Pulmonary artery endothelial cell (primary cell): ENCODE measurements around the gene HOXB7. TPM values are rescaled to one million over a fixed set of nuclear protein-coding genes. Genes with fewer than 3 reads are reported as not detected.

Source experiments
- DNase-seq: peaks from one replicate; pipeline ENCODE4 v3.0.0-alpha.2; 2011; ENCODE audit warnings: low read depth, low spot score
- total RNA-seq: library from RNA; depleted of rRNA; stranded (reverse); fragments of >200 nt; gene quantifications from 2 replicates; pipeline ENCODE4 v1.2.3, GENCODE V29; 2014

HOXB7 gene
- total RNA-seq, 1 donor from 2014 or later = 0.59 TPM

DNA sequence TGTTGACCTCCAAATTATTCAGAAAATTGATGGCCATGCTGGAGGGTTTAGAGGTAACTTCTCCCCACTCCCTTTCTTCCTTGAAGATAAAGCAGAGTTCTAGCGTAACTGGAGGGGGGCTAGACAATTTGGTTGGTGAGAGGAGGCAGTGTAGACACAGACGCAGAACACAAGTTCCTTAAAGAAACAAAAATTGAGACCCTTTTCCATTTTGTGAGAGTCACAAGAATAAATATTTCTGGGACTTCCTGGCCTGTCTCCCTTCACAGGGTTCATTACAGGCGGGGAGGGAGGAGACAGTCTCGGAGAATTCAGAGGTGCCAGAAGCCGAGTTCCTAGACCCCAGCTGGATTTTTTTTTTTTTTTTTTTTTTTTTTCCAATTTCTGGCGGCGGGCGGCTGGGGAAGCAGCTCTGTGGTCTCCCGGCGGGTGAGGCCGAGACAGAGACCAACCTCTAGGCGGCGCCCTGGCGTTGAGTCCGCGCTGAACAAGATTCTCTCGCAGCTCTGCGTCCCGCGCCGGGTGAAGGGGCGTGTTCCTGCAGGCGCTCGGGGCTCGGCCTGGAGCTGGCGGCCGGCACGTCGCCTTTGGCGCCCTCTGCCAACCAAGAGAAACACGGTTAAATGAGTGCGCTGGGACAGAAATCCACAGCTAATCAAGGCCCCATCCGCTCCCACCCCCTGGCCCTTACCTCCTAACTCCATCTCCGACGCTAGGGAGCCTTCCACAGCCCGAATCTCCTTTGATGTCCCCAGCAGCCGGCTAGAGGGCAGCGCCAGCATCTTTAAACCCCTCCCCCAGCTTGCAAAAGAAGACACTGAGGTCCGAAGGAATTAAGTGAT, 25.6 kb upstream of the HOXB7 start:
- DNase-seq = peak; percentile 47

DNA sequence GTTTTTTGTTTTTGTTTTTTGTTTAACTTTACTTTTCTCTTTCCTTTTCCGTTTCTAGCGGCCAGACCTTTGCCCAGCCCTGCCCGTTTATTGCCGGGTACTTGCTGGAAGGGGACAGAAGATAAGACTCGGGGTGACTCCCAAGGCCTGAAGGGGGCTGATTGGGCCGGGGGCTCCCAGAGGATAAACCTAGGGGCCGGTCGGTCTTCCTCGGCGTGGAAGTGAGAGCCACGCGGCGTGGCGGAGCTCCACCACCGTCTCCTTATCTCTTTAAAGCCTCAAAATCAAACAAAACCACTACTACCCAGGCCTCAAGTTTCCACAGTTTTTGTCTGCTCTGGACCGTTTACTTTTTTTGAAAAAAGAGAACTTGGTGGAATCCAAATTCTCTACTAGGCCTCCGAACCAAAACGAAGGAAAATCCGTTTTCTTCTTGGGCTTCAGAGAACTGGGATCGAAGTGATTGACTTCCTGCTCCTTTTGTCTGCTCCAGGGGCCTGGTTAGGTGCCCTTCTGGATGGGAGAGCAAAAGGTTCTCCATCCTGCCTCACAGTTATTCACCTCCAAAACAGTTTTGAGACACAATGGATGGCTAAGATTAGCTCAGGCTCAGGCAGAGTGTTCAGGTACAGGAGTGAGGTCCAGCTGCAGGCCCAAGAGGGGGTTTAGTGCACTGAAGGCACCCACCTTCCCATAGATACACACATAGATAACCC, 23.8 kb upstream of the HOXB7 start:
- no peak for DNase-seq

DNA sequence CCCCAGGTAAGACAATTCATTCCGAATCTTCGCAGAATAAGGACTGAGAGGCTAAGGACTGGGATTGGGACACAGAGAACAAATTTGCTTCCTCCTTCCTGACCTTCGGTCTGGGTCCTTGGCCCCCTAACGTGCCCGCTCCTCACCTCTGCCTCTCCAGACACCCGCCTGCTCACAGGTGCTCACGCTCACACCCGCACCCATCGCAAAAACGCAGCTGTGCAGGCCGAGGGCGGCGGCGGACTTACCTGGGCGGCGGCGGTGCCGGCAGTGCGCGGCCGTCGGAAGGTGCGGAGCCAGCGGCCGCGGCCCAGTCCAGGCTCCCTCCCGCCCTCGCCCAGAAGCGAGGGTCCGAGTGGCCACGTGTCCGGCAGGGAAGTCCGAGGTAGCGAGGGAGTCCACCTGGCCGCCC, 22.5 kb upstream of the HOXB7 start:
- no peak for DNase-seq

DNA sequence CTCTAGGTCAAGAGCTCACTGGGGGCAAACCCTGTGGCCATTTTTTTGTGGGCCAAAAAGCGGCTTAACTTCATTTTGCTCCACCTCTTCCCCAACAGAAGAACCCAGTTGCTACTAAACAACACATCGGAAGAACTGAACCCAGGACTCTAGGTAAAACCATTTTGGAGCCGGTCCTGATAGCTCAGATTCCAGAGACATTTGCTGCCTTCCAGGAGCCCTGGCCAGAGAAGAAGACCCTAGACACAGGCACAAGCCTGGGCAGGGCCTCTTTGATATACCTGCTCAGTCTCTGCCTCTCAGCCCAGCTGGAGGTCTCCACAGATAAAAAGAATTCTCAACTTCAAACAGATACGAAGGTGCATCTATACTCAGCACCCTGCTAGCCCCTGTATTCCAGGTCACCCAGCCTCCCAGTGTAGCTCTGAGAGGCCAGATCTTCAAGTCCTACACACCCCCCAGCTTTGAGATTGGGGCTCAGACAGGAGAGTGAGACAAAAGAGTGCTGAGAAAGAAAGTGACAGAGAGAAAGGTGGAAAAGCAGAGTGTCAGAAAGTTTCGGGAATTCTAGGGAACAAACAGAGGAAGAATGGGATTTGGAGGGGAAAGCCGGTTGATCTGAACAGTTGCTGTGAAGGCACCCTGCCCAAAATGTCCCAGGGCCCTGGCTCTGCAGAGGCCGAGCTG, 21.9 kb upstream of the HOXB7 start:
- DNase-seq = no peak

DNA sequence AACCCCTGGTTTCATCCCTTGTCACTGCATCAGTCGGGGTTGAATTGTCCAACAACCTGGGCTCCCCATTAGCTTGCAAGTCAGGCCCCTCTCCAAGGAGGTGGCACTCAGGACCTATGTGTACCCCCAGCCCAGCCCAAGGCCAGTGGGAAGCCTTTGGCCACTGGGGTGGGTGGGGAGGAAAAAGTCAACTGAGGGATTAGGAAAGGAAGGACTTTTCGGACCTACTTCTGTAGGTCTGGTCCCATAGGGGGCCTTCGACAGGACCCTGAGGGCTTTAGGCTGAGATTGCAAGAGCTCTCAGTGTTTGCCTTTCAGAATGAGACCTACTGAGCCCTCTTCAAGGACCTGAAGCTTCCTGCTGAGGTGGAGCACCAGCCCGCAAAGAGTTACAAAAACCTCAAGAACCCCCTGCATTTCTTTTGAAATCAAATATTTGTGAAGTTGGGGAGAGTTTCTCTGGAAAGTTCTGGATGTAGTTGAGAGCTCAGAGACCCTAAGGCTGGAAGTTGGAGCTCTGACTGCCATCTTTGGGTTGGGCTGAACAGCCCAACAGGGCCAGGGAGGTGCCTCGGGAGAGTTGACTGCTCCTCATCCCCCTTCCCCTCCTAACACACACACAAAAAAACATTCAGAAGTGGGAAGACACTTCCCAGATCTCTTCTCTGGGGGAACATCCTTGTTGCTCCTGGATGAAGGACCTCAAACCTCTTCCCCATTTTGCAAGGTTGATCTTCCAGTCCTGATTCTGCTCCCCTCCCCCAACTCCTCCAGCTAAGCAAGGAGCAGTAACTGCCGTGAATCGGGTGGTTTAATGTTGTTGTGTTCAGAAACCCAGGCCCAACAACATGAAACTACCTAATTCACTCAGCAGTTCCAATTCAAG, 21.1 kb upstream of the HOXB7 start:
- no peak for DNase-seq

DNA sequence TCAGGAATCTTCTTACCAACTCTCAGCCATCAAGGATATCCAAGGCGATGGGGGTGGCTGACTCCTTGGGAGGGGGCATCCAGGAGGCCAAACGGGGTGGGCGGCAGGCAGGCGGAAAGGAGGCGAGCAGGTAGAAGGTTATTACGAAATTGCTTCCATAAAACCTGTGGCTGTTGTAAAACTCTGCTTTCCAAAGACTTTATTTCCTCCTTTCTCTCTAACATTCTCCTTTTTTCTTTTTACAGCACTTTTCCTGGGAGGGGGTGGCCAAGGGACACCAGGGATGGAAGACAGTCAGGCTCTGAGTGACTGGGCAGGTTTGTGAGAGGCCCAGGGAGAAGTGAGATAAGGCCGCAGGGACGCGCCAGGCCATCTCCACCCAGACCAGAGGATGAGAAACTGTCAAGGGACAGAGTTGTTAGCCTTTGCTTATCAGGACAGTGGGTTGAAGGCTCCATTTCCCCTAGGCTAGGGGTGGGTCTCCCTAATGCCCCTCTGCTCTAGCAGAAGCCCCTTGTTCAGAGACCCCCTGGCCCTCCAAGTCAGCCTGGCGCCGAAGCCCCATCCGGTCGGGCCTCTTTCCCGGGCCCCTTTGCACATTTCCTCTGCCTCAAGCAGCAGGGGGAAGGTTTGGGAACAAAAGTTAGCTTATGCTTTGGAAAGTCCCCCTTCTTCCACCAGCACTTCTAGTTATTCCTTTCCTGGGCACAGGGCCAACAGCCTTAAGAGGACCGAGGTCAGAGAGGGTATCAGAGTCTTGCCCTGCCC, 20.3 kb upstream of the HOXB7 start:
- DNase-seq = no peak

DNA sequence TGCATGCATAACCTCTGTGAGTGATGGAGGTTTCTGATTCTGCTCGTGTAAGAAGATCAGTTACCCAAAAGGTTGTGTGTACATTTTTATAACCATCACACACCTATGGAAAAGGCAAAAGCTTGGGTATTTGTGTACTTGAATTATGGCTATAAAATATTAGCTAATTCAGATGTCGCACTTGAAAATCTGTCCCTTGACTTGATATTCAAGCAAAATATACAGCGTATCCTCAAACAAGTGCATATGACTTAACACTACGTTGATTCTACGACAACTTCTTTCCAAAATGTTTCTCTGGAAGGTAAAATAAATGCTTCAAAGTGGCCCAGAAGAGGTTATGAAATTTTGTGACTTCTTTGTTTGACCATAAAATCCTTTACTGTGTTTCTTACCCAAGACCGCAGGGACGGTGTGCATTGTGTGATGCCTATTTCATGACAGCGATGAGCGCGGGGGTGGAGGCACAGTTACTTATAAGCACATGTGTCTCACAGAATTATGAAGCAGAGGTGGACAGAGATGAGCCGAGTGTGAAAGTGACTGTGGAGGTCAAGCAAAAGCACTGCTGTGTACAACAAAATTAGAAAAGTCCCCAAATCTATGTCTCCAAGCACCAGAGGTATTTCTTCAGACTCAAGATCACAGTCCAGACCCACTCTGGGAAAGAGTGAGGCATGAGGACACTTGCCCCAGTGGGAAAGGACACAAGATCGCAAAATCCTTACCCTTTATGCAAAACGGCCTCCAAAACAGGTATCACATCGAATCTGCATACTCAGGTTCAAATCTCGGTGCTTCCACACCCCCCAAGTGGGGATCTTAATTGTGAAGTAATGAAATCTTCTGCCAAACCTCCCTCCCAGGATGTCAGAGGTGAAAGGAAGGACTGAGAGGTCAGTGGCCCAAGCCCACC, 19.4 kb upstream of the HOXB7 start:
- DNase-seq = no peak

DNA sequence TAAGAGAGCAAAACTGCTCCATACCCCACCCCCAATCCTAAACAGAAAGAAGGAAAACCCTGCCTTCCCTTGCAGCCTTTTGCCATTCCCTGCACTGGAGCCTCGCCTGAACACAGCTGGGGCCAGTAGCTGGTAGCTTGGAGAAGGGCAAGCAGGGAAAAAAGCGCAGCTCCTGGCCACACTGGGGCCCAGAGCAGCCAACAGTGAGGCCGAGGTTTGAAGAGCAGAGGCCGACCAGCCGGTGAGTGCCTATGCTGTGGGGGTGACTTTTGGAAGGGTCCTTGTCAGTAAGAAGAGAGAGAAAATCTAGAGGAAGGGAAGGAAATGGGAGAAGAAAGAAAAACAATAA, 18.6 kb upstream of the HOXB7 start:
- DNase-seq = no peak

DNA sequence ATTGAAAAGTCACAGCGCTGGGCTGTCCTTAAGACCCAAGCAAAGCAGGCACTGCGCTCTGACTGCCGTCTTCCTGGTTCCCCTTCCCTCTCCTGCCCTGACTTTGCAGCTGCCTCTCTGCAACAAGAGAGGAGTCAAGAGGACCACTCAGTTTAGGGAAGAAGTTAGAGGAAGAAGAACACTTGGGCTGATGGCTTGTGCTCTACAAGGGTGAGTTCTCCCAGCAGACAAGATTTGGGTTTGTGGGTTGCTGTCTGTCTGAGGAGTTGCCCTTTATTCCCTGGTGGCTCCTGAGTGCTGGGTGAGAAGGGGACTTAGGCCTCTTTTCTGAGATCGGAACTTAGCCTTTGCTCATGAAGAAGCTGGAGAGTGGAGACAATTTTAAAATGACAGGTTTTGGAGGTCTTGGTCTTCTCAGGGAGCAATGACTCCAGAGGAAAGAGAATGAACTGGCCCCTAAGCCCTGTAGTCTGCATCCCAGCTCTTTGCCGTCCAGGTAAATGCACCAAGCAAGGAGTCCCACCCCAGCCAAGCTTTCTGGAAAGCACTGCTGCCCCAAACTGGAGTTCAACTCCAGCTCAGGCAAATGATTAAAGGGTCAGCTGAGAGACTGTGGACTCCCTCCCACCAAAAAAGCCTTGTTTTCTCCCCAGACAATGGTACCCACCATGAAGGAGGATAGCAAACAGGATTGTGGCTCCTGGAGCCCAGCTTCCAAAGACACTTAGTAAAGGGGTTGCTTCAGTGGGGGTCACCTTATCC, 18.0 kb upstream of the HOXB7 start:
- no peak for DNase-seq

DNA sequence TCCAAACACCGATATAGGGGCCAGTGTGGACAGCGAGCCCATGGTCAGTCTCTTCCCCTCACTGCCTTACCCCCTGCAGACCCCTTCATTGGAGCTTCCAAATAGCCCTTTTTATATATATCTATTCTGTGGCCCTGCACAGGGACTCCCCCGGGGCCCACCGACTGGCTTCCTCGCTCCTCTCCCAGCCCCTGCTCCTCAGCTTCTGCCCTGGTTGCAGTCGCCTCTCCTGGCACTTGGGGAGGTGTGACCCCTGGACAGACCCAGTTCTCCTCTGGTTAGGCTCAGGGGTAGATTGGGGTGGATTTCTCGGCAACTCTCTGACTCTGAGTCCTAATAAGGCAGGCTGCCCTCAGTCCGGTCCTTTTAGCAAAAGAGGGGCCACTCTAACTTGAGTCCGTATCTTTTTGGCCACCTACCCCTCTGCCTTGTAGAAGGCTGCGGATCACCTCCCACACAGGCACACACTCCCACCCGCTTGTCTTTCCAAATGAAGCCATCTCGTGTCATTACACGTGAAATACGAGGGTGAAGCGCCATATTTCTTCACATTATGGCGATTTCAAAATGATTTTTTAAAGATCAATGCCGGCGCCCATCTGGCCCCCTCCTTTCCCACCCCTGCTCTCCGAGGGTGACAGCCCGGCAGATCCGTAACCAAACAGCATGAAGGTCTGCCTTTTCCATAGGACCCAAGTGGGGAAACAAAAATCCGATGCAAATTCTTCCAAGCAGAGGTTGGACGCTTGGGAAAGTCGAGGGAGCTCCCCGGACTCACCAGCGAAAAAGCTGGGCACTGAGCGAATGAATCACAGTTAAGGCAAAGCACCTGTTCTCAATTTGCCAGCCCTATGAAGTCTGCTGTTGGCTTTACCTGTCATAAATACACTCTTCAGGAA, 17.1 kb upstream of the HOXB7 start:
- DNase-seq = no peak

DNA sequence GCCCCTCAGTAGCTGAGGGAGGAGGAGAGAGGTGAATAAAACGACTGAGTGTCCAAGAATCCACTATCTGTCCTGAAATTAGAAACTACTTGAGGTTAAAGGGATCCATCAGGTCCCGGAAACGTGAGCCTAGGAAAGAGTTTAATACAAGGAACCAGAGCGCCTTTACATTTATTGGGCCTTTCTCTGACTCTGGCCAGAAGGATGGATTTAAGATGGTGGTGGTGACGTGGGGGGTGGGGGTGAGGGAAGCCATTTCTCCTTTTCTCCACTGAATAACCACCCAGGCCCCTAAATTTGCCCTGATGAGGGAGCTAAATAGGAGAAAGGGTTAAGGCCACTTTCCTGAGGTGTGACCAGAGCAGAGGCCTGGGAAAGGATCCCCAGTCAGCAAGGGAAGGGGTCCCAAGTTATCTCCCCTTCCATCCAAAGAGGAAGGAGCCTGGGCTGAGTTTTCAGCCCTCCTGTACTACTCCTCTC, 16.3 kb upstream of the HOXB7 start:
- no peak for DNase-seq

DNA sequence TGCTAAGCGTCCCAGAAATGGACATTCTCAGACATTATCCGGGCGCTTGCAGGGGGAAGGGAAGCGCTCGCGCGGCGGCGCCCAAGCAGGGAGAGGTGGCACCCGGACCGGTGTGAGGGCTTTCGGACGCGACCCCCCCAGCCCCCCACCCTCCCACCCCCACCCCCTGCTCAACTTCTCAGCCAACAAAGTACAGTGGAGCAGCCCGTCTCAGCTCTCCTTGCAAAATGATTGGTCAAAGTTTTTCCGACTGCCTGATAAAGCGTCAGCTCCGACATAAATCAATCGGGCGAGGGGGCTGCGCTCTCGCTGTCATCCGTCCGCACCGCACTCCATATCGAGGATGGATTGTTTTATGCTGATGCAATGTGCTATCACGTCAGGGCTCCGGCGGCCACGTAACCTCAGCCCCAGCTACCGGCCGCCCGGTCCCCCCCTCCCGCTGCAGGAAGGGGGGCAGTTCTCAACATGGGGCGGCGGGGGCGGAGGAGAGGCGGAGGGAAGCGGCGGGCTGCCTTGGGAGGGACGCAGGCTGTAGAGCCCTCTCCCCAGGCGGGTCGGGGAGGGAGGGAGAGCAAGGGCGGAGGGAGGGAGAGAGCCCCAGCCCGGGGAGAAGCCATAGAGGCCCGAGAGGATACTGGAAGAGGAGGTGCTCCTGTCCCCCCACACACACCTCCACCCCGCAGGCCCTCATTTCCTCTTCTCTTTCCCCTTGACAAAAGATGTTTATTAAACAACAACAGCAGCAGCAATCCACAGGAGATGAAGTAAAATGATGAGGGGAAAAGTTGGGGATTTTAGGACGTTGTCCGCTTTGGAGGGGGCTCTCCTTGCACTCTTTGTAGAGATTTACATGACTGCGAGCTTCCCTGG, 15.7 kb upstream of the HOXB7 start, which contains the start of gene HOXB9:
TSS of gene HOXB9 (minus strand) at position 114 of the 873 bp plus-strand sequence. CDS start at position 25, 89 bp downstream.
- no peak for DNase-seq

DNA sequence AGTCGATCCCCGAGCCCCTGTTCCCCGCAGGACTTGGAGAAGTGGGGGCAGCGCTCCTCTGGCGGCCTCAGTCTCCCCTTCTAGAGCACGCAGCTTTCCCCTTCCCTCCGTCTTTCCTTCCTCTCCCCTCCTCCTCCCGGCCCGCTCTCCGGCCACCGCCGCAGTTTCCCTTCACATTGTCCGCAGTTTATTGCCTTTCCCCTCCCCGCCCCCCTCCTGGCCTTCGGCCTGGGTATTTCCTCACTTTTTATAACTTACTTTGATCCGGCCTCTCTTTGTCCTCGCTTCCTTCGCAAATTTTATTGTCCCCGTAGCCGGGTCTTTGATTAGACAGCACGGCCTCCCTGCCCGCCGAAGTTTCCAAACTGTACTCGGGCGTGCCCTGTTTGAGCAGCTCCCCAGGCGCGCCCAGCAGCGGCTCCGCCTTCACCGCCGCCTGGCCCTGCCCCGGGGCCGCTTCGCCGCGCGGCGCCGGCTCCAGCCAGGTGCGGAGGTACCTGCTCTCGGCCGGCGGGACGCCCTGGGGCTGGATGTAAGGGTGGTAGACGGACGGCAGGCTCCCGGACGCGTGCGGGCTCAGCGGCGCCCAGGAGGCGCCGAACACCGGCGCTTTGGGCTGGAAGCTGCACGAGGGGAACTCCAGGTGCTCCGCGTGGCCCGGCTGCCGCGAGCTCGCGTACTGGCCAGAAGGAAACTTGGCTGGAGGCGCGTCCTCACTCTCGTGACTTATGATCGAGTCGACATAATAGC, 14.9 kb upstream of the HOXB7 start:
- DNase-seq = no peak

DNA sequence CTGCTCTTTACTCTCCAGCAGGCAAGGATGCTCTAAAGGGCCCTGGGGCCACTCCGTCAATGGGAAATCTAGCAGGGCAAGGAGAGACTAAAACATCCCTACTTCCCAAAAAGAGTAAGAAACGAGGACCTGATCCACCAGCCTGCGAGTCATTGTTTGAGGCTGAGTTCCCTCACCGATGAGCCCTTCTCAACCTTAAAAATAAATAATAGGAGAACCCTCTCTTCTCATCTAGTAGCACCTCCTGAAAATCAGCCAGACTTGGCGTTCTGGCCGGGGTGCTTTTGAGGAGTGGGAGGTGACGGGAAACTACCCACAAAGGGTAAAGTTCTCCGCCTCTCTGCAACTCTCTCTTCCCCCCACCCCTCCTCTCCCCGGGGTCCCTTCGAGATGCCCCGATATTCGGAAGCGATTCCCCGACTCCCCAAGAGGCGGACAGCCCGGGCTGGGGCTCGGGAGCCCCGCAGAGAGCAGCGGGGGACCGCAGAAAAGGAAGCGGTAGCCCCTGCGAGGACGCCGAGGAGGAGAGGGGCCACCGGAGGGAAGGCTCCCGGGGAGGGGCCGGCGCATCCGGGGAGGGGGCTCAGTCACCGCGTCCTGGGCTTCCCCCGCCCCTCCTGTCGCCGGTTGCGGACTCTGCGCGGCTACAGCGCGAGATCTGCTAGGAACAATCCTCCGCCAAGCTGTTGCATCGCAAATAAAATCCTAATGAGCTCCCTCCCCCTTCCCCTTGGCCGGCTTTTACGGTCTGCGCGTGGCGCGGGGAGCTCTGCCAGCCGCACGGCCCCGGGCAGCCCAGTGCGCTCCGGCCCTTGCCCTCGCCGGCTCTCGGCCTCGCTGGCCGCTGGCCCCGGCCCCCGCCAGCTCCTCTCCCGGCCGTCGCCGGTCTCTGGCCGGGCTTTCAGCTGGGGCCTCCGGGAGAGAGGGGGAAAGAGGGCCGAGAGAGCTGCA, 14.0 kb upstream of the HOXB7 start:
- no peak for DNase-seq

DNA sequence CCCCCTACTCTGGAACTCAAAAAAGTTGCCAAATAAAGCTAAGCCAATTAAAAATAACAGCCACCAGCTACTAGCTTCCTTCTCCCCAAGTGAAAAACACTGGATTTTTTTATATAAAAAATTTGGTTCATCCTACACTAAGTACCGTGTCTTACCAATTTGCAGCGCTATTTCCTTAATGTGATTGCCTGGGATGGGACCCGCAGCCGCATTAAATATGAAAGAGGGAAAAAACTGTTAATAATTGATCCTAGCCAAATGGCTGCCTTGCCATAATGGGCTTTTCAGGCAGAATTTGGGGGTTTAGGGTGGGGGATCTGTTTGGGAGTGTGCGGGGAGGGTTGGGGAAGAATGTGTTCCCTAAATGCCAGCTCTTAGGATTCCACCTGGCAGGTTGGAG, 13.3 kb upstream of the HOXB7 start:
- no peak for DNase-seq
